Suppressor macrophage treated with lipopolysaccharide for 4 hours (primary cell): ENCODE results near the gene NPIPA5.
"Not testable (repeated sequence)": the region's sequence is repeated elsewhere in the genome, so short reads cannot be mapped to it uniquely, and the experiment has no call there.

Experiments used
- DNase-seq: peaks from one replicate; pipeline ENCODE4 v3.0.0-alpha.2; 2020

The NPIPA5 gene

GRCh38 chr16:15388060-15388459 is 10.0 kb upstream of the NPIPA5 start:
- not testable (repeated sequence) for DNase-seq

- not testable (repeated sequence) for DNase-seq
Measured at GRCh38 chr16:15382810-15383209, 4.7 kb upstream of the NPIPA5 start.

- not testable (repeated sequence) for DNase-seq
Measured at GRCh38 chr16:15357495-15357894, 20.6 kb downstream of the NPIPA5 start.

GRCh38 chr16:15354846-15355245 is 23.2 kb downstream of the NPIPA5 start:
- DNase-seq: not testable (repeated sequence)

GRCh38 chr16:15352852-15353251 is 25.2 kb downstream of the NPIPA5 start:
- not testable (repeated sequence) for DNase-seq

- DNase-seq: not testable (repeated sequence)
Measured at GRCh38 chr16:15351745-15352144, 26.3 kb downstream of the NPIPA5 start.

- DNase-seq: not testable (repeated sequence)
Measured at GRCh38 chr16:15351251-15351650, 26.8 kb downstream of the NPIPA5 start.

- not testable (repeated sequence) for DNase-seq
Measured at GRCh38 chr16:15348721-15349120, 29.4 kb downstream of the NPIPA5 start.

- not testable (repeated sequence) for DNase-seq
Measured at GRCh38 chr16:15342337-15342736, 35.8 kb downstream of the NPIPA5 start.

GRCh38 chr16:15338986-15339385 is 39.1 kb downstream of the NPIPA5 start:
- DNase-seq: not testable (repeated sequence)

- DNase-seq: not testable (repeated sequence)
Measured at GRCh38 chr16:15337974-15338605, 40.0 kb downstream of the NPIPA5 start.

- DNase-seq: not testable (repeated sequence)
Measured at GRCh38 chr16:15335609-15336008, 42.5 kb downstream of the NPIPA5 start.

- DNase-seq: not testable (repeated sequence)
Measured at GRCh38 chr16:15333969-15334368, 44.1 kb downstream of the NPIPA5 start.

- not testable (repeated sequence) for DNase-seq
Measured at GRCh38 chr16:15330978-15331377, 47.1 kb downstream of the NPIPA5 start.

GRCh38 chr16:15324954-15325353 is 53.1 kb downstream of the NPIPA5 start:
- DNase-seq: not testable (repeated sequence)

- DNase-seq: not testable (repeated sequence)
Measured at GRCh38 chr16:15323373-15323772, 54.7 kb downstream of the NPIPA5 start.

GRCh38 chr16:15321221-15321620 is 56.9 kb downstream of the NPIPA5 start:
- DNase-seq: not testable (repeated sequence)

GRCh38 chr16:15314562-15314961 is 63.5 kb downstream of the NPIPA5 start:
- DNase-seq: not testable (repeated sequence)
